22Rv1 (cell line): ENCODE results near the gene USP24.
A peak's percentile ranks its signal among the peaks of the same experiment; 100 is the strongest.

ENCODE experiments used
- H3K27ac ChIP-seq: fragments of 450-650 bp; 2 replicates; pipeline ENCODE4 v1.5.1; 2017
- ZFX ChIP-seq: fragments of 450-650 bp; IDR thresholded peaks from 2 replicates; pipeline ENCODE4 v1.6.1; 2017; ENCODE audit warnings: antibody characterized with exemption, borderline replicate concordance
- TF ChIP-seq, protein P1 (sequence below): fragments of 450-650 bp; IDR thresholded peaks from 2 replicates; pipeline ENCODE4 v1.5.1; 2017; ENCODE audit warnings: mild to moderate bottlenecking

The USP24 gene

DNA sequence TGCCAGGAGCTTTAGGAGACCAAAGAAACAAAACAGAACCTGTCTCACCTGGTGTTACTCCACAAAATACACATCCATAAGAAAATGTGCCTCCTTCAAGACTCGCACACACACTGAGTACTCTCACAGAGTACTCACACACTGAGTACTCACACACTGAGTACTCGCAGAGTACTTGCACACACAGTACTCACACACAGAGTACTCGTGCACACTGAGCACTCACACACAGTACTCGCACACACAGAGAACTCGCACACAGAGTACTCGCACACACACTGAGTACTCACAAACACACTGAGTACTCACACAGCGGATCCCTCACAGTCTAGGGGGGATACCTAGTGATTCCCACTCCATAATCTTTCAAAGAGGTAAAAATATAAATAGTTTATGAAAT lies 135.5 kb downstream of the USP24 start:
- TF ChIP-seq, protein P1, sequence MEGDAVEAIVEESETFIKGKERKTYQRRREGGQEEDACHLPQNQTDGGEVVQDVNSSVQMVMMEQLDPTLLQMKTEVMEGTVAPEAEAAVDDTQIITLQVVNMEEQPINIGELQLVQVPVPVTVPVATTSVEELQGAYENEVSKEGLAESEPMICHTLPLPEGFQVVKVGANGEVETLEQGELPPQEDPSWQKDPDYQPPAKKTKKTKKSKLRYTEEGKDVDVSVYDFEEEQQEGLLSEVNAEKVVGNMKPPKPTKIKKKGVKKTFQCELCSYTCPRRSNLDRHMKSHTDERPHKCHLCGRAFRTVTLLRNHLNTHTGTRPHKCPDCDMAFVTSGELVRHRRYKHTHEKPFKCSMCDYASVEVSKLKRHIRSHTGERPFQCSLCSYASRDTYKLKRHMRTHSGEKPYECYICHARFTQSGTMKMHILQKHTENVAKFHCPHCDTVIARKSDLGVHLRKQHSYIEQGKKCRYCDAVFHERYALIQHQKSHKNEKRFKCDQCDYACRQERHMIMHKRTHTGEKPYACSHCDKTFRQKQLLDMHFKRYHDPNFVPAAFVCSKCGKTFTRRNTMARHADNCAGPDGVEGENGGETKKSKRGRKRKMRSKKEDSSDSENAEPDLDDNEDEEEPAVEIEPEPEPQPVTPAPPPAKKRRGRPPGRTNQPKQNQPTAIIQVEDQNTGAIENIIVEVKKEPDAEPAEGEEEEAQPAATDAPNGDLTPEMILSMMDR = no peak
- TF ChIP-seq ZFX = no peak
- H3K27ac ChIP-seq = no peak overlapping the region

DNA sequence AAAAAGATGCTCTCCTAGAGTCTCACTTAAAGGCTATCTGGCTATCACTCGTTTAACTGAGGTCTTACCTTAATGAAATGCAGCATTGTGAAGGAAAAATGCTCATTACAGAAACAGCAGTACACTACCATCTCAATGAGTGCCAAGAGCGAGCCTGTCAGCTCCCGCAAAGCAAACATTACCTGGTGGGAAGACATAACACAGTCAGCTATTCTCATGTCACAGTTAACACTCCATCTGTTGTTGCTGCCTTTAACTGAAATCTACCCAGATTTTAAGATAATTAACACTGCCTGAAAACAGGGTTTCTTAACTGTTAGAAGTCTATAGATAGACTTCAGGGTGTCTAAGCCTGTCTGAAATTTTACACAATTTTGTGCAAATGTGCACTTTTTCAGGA lies 136.7 kb downstream of the USP24 start:
- TF ChIP-seq ZFX = no peak
- TF ChIP-seq, protein P1 = no peak

DNA sequence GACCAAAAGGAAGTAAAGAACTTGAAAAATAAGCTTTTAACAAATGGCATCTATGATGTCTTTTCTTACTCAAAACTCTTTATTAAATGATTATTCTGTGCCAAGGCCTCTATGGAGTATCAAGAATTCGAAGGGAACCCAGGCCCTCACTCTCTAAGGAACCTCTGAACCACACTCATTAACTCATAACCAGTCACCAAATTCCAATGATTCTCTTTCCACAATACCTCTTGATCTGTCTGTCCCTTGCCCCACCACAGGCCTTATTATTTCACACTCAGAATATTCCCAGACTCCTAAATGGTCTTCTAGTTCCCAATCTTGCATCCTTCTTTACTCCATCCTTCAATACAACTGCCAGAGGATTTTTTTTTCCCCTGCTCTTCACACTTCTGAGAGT lies 138.8 kb downstream of the USP24 start:
- TF ChIP-seq, protein P1 = no peak
- no peak for TF ChIP-seq ZFX
- H3K27ac ChIP-seq = no peak overlapping the region

More for the DNA sequence above, 136.7 kb downstream of the USP24 start:
- no peak overlapping the region for H3K27ac ChIP-seq

DNA sequence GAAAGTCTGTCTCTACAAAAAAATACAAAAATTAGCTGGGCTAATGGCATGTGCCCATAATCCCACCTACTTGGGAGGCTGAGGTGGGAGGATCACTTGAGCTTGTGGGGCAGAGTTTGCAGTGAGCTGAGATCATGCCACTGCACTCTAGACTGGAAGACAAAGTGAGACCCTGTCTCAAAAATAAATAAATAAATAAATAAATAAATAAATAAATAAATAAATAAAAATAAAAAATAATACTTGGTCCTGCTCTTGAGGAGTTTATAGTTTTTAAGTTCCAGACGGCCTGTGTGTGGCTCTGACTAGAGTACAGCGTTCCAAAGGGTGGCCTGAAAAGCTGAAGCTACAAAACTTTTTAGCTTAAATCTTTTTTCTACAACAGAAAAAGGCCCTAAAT lies 140.7 kb downstream of the USP24 start:
- no peak for TF ChIP-seq ZFX
- TF ChIP-seq, protein P1 = no peak

DNA sequence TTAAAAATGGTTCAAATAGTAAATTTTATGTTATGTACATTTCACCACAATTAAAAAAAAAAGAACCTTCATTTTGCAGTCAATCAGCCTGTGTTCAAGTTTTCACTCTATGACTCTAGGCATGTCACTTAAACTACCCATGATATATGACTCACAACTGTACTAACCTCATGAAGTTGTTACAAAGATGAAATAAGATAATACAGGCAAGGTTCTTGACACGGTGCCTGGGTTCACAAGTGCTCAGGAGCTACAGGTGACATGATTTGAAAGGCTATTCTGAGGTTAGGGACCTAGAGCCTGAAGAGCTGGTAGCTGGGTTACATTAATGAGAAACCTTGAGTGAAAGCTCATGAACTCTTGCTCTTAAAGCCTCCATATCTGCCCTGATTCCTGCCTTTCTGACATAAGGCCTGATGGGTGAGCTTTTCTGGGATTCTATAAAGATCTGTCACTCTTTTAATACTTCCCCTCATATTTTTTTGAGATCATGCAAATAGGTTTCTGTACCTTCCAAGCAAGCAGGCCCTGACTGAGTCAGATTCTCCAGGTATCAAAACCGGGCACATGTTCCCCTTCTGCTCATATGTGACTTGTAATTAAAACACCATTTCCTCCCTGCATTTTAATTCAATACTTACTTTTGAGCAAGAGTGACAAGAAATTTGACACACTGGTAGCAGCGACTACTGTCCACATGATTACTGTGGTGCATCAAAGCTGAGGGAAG lies 141.8 kb downstream of the USP24 start:
- TF ChIP-seq, protein P1 = no peak
- TF ChIP-seq ZFX = no peak
- no peak overlapping the region for H3K27ac ChIP-seq

More for the DNA sequence above, 140.7 kb downstream of the USP24 start:
- H3K27ac ChIP-seq = no peak overlapping the region

DNA sequence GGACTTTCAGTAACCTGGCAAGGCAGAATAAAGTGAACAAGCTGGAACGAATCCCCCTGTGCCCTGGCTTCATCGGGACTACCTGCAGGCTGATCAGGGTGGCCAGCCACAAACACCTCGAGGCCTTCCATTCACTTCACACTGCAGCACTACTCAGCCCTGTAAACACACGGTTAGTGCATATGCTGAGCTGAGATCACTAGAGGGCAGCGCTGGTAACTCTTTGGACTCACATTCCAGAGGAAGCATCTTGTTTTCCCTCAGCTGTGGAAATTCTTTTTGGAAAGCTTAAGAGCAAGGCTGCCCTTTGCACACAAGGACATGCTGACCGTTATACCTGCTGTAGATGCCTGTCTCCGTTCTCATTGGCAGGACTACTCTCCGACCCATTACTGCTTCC lies 143.7 kb downstream of the USP24 start:
- H3K27ac ChIP-seq = no peak overlapping the region
- TF ChIP-seq, protein P1 = peak; percentile 76
- no peak for TF ChIP-seq ZFX

DNA sequence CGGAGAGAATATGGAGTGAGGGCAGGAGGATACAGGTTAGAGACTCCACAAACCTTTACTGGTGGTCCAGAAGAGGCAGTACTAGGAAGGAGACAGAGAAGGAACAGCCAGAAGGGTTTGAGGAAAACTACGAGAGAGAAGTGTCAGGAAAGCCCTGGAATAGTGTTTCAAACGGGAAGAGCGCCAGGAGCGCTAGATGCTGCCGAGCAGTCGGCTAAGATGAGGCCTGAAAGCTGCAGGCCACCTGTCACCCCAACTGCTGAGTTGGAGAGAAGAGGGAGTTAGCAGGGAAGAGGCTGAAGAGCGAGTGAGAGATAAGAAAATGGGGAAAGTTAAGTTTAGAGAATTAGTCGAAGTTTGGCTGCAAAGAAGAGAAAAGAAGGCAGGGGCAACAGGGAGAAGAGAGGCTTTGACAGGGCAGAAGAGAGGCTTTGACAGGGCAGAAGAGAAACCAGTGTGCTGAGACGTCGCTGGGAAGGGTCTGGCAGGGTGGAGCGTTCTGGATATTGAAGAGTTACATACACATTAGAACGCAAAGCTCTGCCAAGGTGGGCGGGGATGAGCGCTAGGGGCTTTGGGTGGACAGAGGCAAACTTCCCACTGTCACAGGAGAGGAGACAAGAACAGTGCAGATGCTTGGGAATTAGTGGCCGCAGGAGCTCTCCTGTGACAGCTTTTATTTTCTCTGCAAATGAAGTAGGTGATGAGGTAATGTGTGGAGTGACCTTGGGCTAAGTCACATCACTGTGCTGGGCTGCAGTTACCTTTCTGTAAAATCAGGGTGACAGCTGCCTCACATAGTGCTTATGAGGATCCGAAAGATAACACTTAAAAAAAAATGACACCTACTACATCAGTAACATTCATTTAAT lies 144.6 kb downstream of the USP24 start:
- no peak overlapping the region for H3K27ac ChIP-seq
- TF ChIP-seq, protein P1 = no peak
- no peak for TF ChIP-seq ZFX
